GM21786 (cell line): Measurements from ENCODE around the gene APLF.
"Not testable (repeated sequence)": the region's sequence is repeated elsewhere in the genome, so short reads cannot be mapped to it uniquely, and the experiment has no call there.

ENCODE experiments used
- ATAC-seq: cut with Tn5 transposase; IDR thresholded peaks from one replicate; pipeline ENCODE4 v1.9.1; 2021; ENCODE audit not compliant: unreplicated experiment

APLF gene

DNA sequence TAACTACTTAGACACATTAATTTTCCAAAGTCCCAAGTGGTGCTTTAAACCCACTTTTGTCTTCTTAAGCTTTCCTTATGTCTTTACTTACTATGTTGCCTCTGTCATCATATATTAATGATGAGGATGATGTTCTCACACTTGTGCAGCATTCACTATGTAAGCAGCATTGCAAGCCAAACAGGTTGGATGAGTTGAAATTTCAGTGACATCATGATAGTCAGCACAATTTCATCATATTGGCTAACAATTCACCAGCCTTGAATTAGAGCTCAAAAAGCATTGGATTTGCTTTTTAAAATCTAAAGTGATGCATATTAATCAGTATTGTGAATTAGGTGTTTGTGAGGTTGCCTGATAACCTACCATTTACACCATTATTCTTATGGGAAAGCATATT is 7.7 kb downstream of the APLF start:
- ATAC-seq, result no peak

DNA sequence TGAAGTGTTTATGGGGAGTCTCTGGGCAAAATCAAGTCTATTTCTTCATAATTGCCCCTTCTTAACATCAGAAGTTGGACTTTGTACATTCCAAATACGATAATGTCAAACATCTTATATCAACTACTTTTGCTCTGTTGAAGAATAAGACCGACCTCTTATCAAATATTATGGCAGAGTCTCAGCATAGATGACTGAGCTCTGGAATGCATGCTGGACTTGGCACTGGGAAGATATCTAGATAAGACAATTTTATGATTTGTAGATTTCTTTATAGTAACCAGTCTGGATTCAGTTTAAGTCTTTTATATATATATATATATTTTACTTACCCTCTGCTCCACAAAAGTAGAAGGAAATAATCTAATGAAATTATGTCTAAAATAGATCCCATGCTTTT is 8.2 kb downstream of the APLF start:
- no peak for ATAC-seq

DNA sequence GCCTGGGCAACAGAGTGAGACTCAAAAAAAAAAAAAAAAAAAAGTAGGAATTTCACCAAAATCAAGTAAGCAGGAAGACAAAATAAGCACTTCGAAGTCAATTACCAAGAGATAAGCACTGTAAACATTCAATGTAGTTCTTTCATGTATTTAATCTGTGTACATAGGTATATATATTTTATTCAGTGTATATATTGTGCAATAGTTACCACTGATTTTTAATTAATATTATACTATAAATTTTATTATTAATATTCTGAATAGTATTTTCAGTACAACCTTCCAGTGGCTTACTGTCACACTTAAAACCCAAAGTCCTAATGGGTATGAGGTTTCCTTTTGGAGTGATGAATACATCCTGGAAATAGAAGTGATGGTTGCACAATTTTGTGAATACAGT is 9.1 kb downstream of the APLF start:
- ATAC-seq, result no peak

DNA sequence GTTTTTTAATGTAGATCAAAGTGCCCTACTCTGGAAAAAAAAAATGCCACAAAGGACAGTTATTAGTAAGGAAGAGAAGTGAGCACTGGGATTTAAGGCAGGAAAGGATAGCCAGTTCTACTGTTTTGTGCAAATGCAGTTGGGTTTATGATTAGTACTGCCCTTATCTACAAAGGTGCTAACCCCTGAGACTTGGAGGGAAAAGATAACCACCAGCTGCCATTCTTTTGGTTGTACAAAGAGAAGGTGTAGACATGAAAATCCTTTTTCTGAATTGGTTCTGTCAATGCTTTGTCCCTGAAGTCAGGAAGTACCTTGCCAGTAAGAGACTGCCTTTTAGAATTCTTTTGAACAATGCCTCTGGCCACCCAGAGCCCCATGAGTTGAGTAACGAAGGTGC is 11.3 kb downstream of the APLF start:
- ATAC-seq, result no peak

DNA sequence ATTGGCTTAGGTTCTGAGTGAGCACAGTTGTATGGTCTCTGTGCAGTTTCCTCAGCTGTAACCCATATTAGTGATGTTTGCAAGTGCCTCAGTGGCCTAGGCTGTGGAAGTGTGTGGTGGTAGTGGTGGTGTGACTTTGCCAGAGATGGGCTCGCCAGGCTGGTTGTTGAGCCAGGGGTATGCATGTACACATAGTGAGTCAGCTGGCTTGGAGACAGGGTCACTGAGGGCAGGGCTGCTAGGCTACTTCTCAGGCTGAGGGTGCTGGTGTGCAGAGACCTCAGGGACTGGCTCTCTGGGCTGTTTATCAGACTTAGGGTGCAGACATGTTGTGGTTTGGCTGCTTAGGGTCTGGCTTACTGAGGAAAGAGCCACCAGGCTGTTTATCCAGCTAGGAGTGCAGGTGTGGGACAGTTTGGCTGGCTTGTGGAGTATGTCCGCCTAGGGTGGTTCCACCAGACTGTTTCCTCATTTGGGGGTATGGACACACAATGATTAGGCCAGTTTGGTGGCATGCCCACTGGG is 15.0 kb downstream of the APLF start:
- no peak for ATAC-seq

DNA sequence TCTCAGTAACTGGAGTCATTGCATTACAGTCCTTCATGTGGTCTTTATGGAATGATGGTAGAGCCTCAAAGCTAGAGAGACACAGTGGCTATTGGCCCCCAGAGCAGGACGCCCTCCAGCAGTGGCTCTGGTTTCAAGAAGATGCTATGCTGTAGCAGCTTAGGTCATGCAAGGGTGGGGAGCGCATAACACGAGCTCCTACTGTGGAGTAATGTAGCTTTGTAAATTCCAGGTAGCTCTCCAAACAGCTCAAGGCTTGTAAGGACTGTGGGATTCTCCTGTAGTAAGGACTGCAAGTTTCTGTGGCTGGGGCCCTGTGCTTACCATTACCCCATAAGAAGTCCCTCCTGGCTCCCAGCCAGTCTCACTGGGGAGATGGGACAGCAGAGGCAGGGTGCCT is 15.6 kb downstream of the APLF start:
- no peak for ATAC-seq

DNA sequence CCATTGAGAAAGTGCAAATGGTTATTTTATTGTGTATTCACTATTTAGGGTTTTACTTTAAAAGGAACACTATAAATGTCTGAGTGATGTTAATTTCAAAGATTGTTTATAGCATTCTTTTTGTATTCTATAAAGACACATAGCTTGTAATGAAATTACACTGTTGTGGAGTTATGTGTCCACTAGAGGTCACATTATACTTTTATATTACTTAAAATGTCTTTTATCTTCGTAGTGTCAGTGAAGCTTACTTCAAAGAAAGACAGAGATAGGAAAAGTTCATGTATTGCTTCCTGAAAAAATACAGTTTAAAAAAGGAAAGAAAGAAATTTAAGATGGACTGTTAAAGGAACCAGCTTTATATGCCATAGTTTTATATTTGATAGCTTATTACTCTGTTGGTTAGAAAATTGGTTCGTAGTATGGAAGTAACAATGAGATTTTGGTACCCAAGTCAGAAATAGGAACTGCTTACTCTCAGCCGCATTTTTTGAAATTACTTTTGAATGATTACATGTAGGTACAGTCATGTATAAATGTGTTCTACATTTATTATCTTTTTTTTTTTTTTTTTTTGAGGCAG is 20.5 kb downstream of the APLF start:
- ATAC-seq, result no peak

DNA sequence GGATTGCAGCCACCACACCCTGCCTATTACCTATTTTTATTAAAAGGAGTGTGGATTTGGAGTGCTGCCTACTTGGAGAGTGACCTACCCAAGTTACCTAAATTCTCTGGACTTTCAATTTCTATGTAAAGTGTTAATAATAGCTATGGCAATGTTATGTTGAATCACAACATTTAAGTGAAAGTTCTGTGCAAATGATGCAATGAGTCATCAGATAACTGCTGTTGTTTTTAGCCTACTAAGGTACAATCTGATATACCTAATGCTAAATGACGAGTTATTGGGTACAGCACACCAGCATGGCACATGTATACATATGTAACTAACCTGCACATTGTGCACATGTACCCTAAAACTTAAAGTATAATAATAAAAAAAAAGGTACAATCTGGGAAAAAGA is 21.2 kb downstream of the APLF start:
- not testable (repeated sequence) for ATAC-seq

DNA sequence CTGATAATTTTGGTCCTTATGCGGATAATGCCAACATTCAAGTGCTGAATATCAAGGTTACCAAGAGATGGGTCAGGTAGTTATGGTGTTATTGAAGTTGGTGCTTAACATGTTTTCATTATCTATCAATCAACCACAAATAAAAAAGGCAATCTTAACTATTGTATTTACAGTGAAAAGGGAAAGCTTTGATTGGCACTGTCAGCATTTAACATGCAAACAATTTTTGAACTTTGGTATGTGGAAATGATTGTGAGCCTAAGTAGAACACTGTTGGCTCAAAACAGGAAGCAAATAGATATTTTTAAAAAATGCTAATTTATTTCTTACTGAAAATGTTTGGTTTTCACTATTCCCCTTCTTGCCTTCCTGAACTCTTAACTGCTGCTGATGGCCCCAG is 21.9 kb downstream of the APLF start:
- ATAC-seq, result no peak

DNA sequence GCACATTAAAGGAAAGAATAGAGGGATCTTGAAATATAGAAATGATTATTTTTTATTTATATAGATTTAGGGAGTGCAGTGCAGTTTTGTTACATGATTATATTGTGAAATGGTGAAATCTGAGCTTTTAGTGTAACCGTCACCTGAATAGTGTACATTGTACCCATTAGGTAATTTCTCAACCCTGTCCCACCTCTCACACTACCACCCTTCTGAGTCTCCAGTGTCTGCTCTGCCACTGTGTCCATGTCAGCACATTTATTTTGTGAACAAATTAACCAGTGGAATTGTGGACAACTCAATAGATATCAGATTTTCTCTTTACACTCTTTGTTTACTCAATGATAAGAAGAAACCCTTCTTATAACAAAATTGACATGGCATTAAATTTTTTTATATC is 24.2 kb downstream of the APLF start:
- no peak for ATAC-seq

DNA sequence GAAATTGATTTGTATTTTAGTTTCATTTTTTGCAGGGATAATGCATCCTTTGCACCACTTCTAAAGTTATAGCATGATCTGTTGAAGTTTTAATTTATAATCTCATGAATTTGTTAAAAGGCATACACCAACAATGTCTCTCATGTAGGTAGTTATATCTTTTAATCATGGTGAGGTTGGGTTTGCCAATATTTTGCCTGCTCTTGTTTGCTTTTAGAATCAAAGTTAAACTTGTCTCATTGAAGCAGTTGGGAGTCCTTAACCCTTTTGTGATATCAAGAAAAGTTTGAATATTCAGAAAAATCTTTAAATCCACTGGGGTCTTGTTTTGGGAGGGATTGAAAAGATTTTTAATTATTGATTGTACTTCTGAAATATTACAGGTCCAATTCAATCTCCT is 31.7 kb downstream of the APLF start:
- ATAC-seq, result no peak

DNA sequence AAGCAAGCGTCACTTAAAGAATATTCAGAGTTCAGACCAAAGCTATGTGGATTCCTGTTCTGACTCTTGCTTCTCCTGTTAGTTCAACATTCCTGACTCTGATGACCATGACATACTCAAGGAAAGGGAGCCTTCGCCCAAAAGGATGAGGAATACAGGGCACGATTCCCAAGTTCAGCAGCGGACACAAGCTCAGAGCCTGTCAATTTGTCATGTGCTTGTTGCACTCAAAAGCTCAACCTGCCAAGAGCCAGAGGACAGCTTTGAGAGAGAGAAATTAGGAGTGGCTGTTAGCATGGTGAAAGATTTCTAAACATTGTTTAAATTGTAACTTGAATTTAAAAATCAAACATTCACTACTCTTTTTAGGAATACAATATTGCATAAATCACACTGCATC is 33.3 kb downstream of the APLF start:
- no peak for ATAC-seq

DNA sequence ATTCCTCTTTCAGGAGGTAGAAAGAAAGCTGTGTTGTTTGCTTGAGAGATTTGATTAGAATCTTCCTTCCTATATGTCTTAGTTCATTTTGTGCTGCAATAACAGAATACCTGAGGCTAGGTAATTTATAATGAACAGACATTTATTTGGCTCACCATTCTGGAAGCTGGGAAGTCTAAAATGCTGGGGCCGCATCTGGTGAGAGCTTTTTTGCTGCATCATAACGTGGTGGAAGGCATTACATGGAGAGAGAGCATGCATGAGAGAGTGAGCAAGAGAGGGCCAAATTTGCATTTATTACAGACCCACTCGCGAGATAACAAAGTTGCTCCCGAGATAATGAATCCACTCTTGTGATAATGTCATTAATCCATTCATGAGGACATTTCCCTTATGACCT is 34.4 kb downstream of the APLF start:
- ATAC-seq, result no peak

DNA sequence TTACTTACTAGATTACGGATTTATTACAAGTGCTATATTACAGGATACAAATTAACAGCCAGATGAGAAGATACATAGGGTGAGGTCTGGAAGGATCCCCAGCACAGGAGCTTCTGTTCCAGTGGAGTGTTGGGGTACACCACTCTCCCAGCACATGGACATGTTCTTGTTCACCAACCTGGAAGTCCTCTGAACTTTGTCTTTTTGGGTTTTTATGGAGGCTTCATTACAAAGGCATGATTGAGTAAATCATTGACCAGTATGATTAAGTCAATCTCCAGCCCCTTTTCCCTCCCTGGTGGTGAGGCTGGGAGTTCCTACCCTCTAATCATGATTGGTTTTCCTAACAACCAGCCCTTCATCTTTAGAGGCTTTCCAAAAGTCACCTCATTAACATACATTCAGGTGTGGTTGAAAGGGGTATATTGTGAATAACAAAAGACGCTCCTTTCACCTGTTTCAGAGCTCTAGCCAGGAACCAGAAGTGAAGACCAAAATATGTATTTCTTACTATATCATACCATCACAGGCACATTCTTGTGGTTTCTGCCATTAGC is 38.3 kb downstream of the APLF start:
- ATAC-seq, result no peak

DNA sequence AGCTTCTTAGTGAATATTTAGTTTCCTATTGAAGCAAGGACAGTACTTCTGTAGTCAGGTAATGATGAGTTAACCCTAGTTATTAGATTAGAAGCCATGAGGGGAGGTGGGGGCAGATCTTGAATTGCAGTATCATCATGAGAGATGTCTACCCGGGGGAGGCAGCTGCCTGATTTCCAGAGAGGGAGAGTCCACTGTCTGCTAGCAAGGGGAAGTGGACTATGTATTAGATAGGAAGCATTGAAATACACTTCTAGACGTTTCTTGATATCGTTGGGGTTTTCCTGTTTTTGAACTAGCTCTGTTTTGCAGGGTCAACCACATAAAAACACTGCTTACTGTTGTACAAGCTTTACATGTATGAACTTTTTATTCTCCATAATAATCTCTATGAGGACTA is 38.8 kb downstream of the APLF start:
- no peak for ATAC-seq

DNA sequence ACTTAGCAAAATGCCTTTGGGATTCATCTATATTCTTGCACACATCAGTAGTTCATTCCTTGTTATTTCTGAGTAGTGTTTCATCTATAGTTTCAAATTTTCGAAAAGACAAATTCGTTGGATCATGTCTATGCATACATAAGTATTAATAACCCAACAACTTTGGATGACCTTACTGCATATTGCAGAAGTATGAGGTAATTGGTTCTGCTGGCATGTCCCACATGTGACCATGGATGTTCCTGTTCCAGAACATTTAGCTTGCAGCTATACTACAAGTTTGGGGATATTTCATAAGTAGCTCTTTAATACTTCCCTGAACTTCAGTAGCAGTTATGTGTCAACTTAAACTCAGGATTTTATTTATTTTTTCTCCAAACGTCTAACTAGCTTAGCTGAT is 44.9 kb downstream of the APLF start:
- ATAC-seq, result no peak

DNA sequence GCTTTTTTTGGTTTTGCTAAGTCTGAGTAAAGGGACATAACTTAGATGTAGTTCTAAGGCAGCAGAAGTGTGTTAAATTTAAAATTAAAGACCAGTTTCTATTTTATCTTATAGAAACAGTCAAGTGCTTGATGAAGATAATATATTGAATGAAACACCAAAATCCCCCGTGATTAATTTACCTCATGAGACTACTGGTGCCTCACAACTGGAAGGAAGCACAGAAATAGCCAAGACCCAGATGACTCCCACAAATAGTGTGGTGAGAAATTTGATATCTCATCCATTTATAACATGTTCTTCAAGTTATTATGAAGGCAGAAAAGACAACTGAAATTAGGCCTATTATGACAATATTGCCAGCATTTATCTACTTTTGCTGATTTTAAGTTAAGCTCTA is 45.6 kb downstream of the APLF start:
- ATAC-seq, result no peak

DNA sequence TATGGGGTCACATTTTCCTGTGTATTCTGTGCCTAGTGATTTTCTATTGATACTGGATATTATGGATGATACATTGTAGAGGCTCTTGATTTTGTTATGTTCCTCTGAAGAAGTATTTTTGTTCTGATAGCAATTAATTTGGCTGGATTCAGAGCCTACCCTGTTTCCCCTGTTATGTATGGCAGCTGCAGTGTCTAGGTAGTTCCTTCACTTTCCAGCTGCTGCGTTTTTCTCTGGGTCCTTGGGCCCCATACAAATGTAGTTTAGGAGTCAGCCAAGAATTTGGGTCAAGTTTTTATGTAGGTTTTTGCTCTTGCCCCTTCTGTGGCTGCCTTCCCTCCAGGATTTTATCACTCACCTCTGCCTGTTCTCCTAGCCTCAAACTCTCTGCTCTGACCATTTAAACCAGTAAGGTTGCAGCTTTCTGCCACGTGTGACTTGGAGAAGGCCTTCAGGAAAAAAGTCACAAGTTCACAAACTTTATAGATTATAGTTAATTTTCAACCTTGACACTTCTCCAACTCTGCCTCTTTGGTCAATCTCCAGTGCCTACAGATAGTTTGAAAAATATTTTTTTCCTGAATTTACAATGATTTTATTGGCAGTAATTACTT is 47.0 kb downstream of the APLF start:
- ATAC-seq, result no peak

DNA sequence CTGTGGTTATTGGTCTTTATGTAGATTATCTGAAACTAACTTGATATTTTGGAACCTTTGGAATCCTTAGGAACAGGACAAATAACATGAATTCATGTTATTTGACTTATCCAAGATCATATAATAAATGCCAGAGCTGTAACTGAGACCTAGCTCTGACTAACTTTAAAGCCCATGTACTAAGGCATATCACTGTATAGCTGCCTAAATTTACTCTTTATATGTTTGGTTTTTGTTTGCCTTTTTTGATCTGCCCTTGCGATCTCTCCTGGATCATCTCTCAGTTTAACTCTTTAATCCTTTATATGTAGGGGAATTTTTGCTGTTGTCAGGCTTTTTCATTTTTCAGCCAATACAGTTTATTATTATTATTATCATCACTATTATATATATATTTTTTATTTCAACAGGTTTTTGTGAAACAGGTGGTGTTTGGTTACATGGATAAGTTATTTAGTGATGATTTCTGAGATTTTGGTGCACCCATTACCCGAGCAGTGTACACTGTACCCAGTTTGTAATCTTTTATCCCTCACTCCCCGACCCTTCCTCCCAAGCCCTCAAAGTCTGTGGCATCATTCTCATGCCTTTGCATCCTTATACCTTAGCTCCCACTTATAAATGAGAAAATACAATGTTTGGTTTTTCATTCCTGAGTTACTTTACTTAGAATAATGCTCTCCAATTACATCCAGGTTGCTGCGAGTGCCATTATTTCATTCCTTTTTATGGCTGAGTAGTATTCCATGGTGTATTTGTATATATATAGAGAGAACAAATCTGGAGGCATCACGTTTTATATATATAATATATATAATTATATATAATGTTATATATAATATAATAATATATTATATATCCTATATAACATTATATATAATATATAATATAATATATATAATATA is 48.9 kb downstream of the APLF start:
- ATAC-seq, result no peak

DNA sequence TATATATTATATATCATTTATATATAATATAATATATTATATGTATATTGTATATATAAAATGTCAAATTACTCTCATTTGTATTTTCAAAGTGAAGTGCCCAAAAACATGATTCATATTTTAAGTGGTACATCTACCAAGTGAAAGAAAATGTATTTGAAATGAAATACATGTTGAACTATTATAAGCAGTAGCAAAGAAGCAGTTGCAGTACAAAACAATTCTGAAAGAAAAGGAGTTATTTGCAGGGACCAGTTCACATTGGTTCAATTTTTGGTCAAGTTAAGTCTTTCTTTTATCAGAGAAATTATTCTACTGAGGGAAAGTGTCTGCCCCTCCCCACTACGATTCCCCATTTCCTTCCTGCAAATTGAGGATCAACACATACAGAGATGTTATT is 51.9 kb downstream of the APLF start:
- ATAC-seq, result no peak

DNA sequence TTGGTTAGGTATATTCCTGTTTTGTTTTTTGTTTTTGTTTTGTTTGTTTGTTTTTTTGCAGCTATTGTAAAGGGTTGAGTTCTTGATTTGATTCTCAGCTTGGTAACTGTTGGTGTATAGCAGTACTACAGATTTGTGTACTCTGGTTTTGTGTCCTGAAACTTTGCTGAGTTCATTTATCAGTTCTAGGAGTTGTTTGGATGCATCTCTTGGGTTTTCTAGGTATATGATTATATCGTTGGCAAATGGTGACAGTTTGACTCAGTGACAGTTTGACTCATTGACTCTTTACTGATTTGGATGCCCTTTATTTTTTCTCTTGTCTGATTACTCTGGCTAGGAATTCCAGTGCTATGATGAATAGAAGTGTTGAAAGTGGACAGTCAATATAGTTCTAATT is 53.7 kb downstream of the APLF start:
- no peak for ATAC-seq

DNA sequence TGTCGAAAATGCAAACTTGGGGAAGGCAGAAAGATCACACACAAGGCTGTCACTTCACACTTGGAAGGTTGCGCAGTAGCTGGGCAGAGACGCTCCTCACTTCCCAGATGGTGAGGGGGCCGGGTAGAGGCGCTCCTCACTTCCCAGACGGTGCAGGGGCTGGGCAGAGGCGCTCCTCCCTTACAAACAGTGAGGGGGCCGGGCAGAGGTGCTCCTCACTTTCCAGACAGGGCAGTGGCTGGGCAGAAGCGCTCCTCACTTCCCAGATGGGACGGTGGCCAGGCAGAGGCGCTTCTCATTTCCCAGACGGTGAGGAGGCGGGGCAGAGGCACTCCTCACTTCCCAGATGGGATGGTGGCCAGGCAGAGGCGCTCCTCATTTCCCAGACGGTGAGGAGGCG is 59.6 kb downstream of the APLF start:
- not testable (repeated sequence) for ATAC-seq
